ENCODE measurements around the gene ARHGEF6.

- TF ChIP-seq POLR2AphosphoS5 (IDR thresholded peaks at IDR 0.05; ENCODE audit: low read depth) (no peak), CREB1 (CRISPR knock-in tag; IDR thresholded peaks at IDR 0.05; ENCODE audit: low read depth) (no peak), ZNF114 (CRISPR knock-in tag; IDR thresholded peaks at IDR 0.05) (no peak), JUNB (IDR thresholded peaks at IDR 0.05; ENCODE audit: unreplicated experiment) (no peak), EZH2 (IDR thresholded peaks at IDR 0.05; ENCODE audit: low read depth, unreplicated experiment) (no peak), EZH2phosphoT487 (IDR thresholded peaks at IDR 0.05; ENCODE audit: unreplicated experiment) (no peak), STAT1 (IDR thresholded peaks at IDR 0.05; ENCODE audit: unreplicated experiment) (no peak), ETS1 (IDR thresholded peaks at IDR 0.05) (no peak)
- TF ChIP-seq, protein P1, sequence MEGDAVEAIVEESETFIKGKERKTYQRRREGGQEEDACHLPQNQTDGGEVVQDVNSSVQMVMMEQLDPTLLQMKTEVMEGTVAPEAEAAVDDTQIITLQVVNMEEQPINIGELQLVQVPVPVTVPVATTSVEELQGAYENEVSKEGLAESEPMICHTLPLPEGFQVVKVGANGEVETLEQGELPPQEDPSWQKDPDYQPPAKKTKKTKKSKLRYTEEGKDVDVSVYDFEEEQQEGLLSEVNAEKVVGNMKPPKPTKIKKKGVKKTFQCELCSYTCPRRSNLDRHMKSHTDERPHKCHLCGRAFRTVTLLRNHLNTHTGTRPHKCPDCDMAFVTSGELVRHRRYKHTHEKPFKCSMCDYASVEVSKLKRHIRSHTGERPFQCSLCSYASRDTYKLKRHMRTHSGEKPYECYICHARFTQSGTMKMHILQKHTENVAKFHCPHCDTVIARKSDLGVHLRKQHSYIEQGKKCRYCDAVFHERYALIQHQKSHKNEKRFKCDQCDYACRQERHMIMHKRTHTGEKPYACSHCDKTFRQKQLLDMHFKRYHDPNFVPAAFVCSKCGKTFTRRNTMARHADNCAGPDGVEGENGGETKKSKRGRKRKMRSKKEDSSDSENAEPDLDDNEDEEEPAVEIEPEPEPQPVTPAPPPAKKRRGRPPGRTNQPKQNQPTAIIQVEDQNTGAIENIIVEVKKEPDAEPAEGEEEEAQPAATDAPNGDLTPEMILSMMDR (conservative IDR thresholded peaks at IDR 0.05; ENCODE audit: low read depth in 2 of 2) = no peak
- TF ChIP-seq, protein P2, sequence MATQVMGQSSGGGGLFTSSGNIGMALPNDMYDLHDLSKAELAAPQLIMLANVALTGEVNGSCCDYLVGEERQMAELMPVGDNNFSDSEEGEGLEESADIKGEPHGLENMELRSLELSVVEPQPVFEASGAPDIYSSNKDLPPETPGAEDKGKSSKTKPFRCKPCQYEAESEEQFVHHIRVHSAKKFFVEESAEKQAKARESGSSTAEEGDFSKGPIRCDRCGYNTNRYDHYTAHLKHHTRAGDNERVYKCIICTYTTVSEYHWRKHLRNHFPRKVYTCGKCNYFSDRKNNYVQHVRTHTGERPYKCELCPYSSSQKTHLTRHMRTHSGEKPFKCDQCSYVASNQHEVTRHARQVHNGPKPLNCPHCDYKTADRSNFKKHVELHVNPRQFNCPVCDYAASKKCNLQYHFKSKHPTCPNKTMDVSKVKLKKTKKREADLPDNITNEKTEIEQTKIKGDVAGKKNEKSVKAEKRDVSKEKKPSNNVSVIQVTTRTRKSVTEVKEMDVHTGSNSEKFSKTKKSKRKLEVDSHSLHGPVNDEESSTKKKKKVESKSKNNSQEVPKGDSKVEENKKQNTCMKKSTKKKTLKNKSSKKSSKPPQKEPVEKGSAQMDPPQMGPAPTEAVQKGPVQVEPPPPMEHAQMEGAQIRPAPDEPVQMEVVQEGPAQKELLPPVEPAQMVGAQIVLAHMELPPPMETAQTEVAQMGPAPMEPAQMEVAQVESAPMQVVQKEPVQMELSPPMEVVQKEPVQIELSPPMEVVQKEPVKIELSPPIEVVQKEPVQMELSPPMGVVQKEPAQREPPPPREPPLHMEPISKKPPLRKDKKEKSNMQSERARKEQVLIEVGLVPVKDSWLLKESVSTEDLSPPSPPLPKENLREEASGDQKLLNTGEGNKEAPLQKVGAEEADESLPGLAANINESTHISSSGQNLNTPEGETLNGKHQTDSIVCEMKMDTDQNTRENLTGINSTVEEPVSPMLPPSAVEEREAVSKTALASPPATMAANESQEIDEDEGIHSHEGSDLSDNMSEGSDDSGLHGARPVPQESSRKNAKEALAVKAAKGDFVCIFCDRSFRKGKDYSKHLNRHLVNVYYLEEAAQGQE (IDR thresholded peaks at IDR 0.05; ENCODE audit: unreplicated experiment) = no peak
Observed at GRCh38 chrX:136665258-136665900, 115.4 kb downstream of the ARHGEF6 start.

All from GM23338 (cell line).